HepG2 (cell line): ENCODE measurements around the gene PIH1D2. TPM values are rescaled to one million over a fixed set of nuclear protein-coding genes. Genes with fewer than 3 reads are reported as not detected.

Experiments used
- ATF4 ChIP-seq, 2 experiments: fragments of 450-650 bp in 1 of 2; sonication (generic) in 1 of 2; formaldehyde crosslinking; IDR thresholded peaks; 2 replicates each; pipeline versions ENCODE4 v1.5.0 to v1.8.0; 2020 to 2022; ENCODE audit warnings: mild to moderate bottlenecking in 1 of 2, missing genetic modification reagents in 1 of 2
- CTCF ChIP-seq: sonication (generic); formaldehyde crosslinking; IDR thresholded peaks from 2 replicates; pipeline ENCODE4 v1.5.0; 2020; ENCODE audit warnings: mild to moderate bottlenecking, missing genetic modification reagents, moderate library complexity
- MAZ ChIP-seq, 2 experiments: sonication (generic) in 1 of 2; formaldehyde crosslinking in 1 of 2; IDR thresholded peaks; 2 replicates each; pipeline versions ENCODE4 v1.5.0 to v1.6.1; 2012 to 2020; ENCODE audit warnings: low read depth in 2 of 2, mild to moderate bottlenecking in 2 of 2, borderline replicate concordance in 1 of 2, improper control_type of control experiment in 1 of 2, low read length in 1 of 2, missing genetic modification reagents in 1 of 2, moderate library complexity in 1 of 2
- NCOA1 ChIP-seq: sonication (generic); formaldehyde crosslinking; IDR thresholded peaks from 2 replicates; pipeline ENCODE4 v1.9.0; 2021; ENCODE audit warnings: missing genetic modification reagents
- NR2F1 ChIP-seq, 2 experiments: fragments of 450-650 bp in 1 of 2; formaldehyde crosslinking in 1 of 2; IDR thresholded peaks; 2 replicates each; pipeline versions ENCODE4 v1.5.0 to v1.6.1; 2016 to 2020; ENCODE audit warnings: mild to moderate bottlenecking in 1 of 2, missing compliant biosample characterization in 1 of 2, missing genetic modification reagents in 1 of 2, moderate library complexity in 1 of 2
- PAWR ChIP-seq: sonication (generic); formaldehyde crosslinking; IDR thresholded peaks from 2 replicates; pipeline ENCODE4 v1.4.0; 2020; ENCODE audit warnings: missing genetic modification reagents, mild to moderate bottlenecking, borderline replicate concordance
- PITX1 ChIP-seq: sonication (generic); formaldehyde crosslinking; IDR thresholded peaks from 2 replicates; pipeline ENCODE4 v1.5.1; 2020; ENCODE audit warnings: mild to moderate bottlenecking, missing genetic modification reagents
- SMAD1 ChIP-seq: sonication (generic); formaldehyde crosslinking; IDR thresholded peaks from 2 replicates; pipeline ENCODE4 v1.4.0; 2020; ENCODE audit warnings: missing genetic modification reagents, low read depth, mild to moderate bottlenecking, borderline replicate concordance
- SNAI1 ChIP-seq: sonication (generic); formaldehyde crosslinking; IDR thresholded peaks from 2 replicates; pipeline ENCODE4 v1.5.0; 2020; ENCODE audit warnings: mild to moderate bottlenecking, missing genetic modification reagents, borderline replicate concordance
- SP5 ChIP-seq: IDR thresholded peaks from 2 replicates; pipeline ENCODE4 v1.6.1; 2016; ENCODE audit warnings: low read depth, borderline replicate concordance
- TSC22D2 ChIP-seq: sonication (generic); formaldehyde crosslinking; IDR thresholded peaks from 2 replicates; pipeline ENCODE4 v1.5.1; 2020; ENCODE audit warnings: missing genetic modification reagents, mild to moderate bottlenecking, borderline replicate concordance
- XBP1 ChIP-seq: sonication (generic); formaldehyde crosslinking; IDR thresholded peaks from 2 replicates; pipeline ENCODE4 v1.5.0; 2020; ENCODE audit warnings: missing genetic modification reagents
- ZBTB37 ChIP-seq: sonication (generic); formaldehyde crosslinking; IDR thresholded peaks from 2 replicates; pipeline ENCODE4 v1.4.0; 2020; ENCODE audit warnings: mild to moderate bottlenecking, missing genetic modification reagents
- ZMAT5 ChIP-seq: sonication (generic); formaldehyde crosslinking; IDR thresholded peaks from 2 replicates; pipeline ENCODE4 v1.5.0; 2020; ENCODE audit warnings: mild to moderate bottlenecking, low read depth, missing genetic modification reagents, borderline replicate concordance
- ZNF326 ChIP-seq: sonication (generic); formaldehyde crosslinking; IDR thresholded peaks from 2 replicates; pipeline ENCODE4 v1.4.0; 2020; ENCODE audit warnings: missing genetic modification reagents, borderline replicate concordance
- ZNF382 ChIP-seq: sonication (generic); formaldehyde crosslinking; IDR thresholded peaks from 2 replicates; pipeline ENCODE4 v1.5.0; 2020; ENCODE audit warnings: missing genetic modification reagents, mild to moderate bottlenecking, borderline replicate concordance
- ZNF513 ChIP-seq: sonication (generic); formaldehyde crosslinking; conservative IDR thresholded peaks from 2 replicates; pipeline ENCODE4 v1.5.0; 2020; ENCODE audit warnings: missing genetic modification reagents
- ZNF629 ChIP-seq: sonication (generic); formaldehyde crosslinking; conservative IDR thresholded peaks from 2 replicates; pipeline ENCODE4 v1.5.0; 2020; ENCODE audit warnings: missing genetic modification reagents
- ZSCAN21 ChIP-seq: sonication (generic); formaldehyde crosslinking; IDR thresholded peaks from 2 replicates; pipeline ENCODE4 v1.8.0; 2022; ENCODE audit warnings: mild to moderate bottlenecking, missing genetic modification reagents, moderate library complexity, borderline replicate concordance
- ZSCAN31 ChIP-seq: sonication (generic); formaldehyde crosslinking; IDR thresholded peaks from 2 replicates; pipeline ENCODE4 v1.5.0; 2020; ENCODE audit warnings: low read depth, mild to moderate bottlenecking, missing genetic modification reagents
- polyA plus RNA-seq, 8 experiments: library from polyadenylated mRNA; depleted of rRNA in 3 of 8; stranded (reverse) in 7 of 8; unstranded in 1 of 8; fragments of >200 nt; fragmentation: Illumina TruSeq in 4 of 8; extraction: Trizol in 4 of 8; gene quantifications; 2 replicates each; pipeline versions ENCODE4 v1.2.1 to v1.2.3, GENCODE V29; 2011 to 2016; ENCODE audit warnings: low read depth in 4 of 8, missing spikeins in 1 of 8, mixed read lengths in 1 of 8; ENCODE audit not compliant: insufficient read depth in 1 of 8
- total RNA-seq, 5 experiments: library from RNA; depleted of rRNA; stranded (reverse); fragments of >200 nt; fragmentation: Illumina TruSeq; extraction: Trizol; gene quantifications; 2 replicates each; pipeline ENCODE4 v1.2.3, GENCODE V29; 2016; ENCODE audit warnings: low read depth in 1 of 5

The PIH1D2 gene
- total and polyA plus RNA-seq, 2 of the 13 experiments (the other 11 are each of a cell fraction or from before 2014, with no cell fraction given), result 0.49 to 2.7 TPM

GRCh38 chr11:112073941-112074811 is at the start of gene PIH1D2, which contains the start of gene NKAPD1 (continued):
- TF ChIP-seq ZMAT5 (no peak), XBP1 (CRISPR knock-in tag) (no peak), ZNF513 (CRISPR knock-in tag) (no peak; the same call in 1 of the 2 replicates), ATF4 (CRISPR knock-in tag; IDR thresholded peaks at IDR 0.05) (no peak), PAWR (no peak), ZNF326 (CRISPR knock-in tag) (no peak), PITX1 (CRISPR knock-in tag) (0 out of 2 replicates have a peak, but pooled peaks have one; percentile 7), NR2F1 (CRISPR knock-in tag; IDR thresholded peaks at IDR 0.05) (no peak), SMAD1 (CRISPR knock-in tag) (no peak), NCOA1 (CRISPR knock-in tag) (no peak), SP5 (CRISPR knock-in tag) (0 out of 2 replicates have a peak, but pooled peaks have one; percentile 22), TSC22D2 (CRISPR knock-in tag) (no peak), SNAI1 (CRISPR knock-in tag) (no peak), ZSCAN21 (no peak), ZSCAN31 (CRISPR knock-in tag) (no peak), ZBTB37 (no peak), MAZ (IDR thresholded peaks at IDR 0.05; ENCODE audit: borderline replicate concordance, low read depth, low read length) (no peak), MAZ (CRISPR knock-in tag; IDR thresholded peaks at IDR 0.05; ENCODE audit: low read depth) (peak; percentile 14; the same call in 1 of the 2 replicates), ZNF382 (CRISPR knock-in tag) (no peak), ZNF629 (no peak), CTCF (CRISPR knock-in tag) (no peak)
